ENCODE data around the gene MAJIN. TPM values are rescaled to one million over a fixed set of nuclear protein-coding genes. Genes with fewer than 3 reads are reported as not detected.
"Not testable (repeated sequence)": the region's sequence is repeated elsewhere in the genome, so short reads cannot be mapped to it uniquely, and the experiment has no call there.

Gene MAJIN
- total RNA-seq, 1 experiment from 2014 or later: not detected

DNA sequence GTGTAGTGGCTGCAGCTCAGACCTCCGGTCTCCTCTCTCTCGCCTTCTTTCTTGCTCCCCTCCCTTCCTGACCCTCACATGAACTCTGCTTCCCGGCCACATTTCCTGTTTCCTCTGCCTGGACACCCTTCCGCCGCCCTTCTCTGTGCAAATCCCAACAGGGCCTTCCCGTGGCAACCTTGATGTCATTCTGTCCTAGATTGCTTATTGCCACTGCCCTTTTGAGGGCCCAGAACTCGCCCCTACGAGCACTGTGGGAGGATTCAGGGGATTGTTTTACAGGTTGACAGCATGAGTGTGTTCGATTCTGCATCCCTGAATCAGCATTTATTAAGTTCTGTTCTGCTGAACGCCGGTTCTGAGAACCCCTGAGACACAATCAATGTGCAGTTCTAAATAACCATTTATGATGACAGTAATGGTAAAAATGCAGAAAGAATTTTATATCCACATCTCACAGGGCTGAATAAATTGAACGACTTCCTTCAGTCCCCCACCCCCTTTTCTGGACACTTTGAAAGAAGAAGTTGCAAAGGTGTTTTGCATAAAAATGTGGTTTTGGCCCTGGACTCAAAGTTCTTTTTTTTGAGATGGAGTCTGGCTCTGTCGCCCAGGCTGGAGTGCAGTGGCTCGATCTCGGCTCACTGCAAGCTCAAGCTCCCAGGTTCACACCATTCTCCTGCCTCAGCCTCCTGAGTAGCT is 18.5 kb upstream of the MAJIN start:
- peak; percentile 26 for DNase-seq (ENCODE audit: low read depth)

DNA sequence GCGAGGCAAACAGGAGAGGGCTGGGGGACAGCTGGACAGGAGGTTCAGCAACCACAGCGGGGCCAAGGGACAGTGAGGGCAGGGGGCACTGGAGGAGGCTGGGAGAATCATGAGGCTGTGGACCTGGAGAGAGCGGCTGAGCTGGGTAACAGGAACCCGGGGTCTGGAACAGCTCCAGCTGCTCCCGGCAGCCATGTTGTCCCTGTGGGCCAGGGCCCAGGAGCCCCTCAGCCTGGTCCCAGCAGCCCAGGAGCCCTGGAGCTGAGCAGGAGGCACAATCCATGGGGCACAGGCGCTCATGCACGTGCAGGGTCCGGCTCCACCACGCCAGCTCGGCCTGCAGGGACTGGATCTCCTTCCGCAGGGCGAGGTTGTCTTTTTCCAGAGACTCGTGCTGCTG is 17.5 kb upstream of the MAJIN start:
- DNase-seq (ENCODE audit: low read depth): no peak

DNA sequence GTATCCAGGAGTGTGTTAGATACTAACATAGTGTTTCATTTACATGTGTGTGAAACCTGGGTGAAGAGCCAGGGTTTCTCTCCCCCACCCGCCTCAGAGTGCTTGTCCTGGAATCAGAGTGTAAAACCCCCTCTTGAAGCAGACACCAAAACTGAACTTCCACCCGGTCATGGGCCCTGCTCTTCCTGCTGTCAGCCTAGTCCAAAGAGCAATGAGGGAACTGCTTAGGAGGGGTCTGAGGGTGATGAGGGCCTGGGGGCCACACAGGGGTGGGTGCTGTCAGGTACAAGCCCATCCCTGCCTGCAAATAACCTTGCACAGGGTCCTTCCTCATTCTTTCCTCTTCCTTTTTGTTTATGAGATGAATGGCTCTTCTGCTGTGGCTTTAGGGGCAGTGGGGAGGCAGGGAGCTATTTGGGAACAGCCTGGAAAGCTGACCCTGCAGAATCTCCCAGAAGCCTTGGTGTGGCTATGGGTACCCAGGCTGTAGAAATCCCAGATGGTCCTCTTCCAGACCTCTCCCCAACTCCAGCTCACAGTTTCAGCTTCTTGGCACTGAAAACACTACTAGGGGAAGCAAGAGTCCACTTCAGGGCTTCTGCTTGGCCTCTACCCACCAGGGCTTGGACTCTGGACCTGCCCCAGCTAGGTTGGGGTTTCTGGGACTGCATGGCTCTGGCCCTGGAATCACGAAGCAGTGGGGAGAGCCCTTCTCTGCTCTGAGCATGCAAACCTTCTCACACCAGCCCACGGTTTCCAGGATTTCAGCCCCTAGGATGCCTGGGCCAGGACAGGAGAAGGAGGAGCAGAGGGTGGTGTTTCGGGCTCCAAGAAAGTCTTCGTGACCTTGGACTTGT is 16.3 kb upstream of the MAJIN start:
- DNase-seq (ENCODE audit: low read depth): no peak

DNA sequence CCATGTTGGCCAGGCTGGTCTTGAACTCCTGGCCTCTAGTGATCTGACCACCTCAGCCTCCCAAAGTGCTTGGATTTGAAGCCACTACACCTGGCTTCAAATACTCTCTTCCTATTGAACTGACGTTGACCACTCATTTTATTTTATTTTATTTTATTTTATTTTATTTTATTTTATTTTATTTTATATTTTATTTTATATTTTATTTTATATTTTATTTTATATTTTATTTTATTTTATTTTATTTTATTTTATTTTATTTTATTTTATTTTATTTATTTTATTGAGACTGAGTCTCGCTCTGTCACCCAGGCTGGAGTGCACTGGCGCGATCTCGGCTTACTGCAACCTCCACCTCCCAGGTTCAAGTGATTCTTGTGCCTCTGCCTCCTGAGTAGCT is 11.4 kb upstream of the MAJIN start:
- not testable (repeated sequence) for DNase-seq (ENCODE audit: low read depth)

DNA sequence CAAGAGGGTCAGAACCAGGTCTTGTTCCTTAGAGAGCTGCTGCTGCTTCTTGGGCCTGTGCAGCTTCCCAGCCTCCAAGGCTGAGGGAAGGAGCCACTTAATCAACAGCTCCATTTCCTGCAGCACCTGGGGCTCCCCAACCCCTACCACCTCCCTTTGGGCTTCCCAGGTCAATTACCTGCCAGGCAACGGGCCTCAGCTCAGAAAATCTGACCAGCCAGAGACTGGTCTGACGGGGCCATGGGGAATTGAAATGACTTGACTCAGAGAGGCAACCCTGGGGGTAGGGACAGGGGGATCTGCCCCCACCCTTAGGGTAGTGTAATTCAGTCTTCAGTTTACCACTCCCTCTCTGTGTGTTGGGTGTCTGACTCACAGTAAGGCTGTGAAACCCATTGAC is 4.7 kb upstream of the MAJIN start:
- no peak for DNase-seq (ENCODE audit: low read depth)

DNA sequence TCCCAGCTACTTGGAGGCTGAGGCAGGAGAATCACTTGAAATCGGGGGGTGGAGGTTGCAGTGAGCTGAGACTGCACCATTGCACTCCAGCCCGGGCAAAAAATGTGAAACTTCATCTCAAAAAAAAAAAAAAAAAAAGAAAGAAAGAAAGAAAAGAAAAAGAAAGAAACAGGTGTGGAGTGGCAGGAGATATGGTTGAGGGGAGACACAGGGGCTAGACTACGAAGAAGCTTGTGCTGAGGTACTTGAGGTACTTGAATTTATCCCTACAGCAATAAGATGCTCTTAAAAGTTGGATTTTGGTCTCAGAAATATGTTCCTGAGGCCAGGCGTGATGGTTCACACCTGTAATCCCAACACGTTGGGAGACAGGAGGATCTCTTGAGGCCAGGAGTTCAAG is 2.2 kb upstream of the MAJIN start:
- no peak for DNase-seq (ENCODE audit: low read depth)

DNA sequence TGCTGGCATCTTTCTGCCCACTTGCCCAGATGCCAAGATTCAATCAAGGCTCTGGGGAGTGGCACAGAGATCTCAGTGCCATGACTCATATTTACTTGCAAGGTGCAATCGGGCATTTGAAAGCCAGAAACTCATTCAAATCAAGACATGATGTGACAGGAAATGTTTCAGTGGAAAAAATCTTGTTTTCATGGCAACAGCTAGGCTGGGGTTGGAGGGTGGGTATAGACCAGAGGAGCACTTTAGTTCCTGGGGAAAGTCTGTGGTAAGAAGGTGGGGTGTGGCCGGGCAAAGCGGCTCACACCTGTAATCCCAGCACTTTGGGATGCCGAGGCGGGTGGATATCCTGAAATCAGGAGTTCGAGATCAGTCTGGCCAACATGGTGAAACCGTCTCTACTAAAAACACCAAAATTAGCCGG is 1.2 kb downstream of the MAJIN start:
- DNase-seq (ENCODE audit: low read depth): peak; percentile 37

DNA sequence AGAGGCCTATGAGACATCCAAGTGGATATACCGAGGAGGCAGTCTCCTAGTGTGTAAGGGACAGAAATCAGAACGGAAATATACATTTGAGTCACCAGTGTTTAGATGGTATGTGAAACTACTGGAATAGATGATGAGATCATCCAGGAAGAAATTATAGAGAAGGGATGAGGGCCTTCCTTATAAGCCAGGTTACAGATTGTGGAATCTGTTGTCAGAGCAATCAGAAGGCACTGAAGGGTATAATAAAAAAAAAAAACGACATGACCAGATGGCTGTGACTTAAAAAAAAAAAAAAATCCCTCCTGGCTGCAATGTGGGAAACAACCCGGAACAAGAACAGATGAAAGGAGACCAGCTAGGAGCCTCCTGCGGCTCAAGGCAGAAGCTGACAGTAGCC is 2.7 kb downstream of the MAJIN start:
- no peak for DNase-seq (ENCODE audit: low read depth)

DNA sequence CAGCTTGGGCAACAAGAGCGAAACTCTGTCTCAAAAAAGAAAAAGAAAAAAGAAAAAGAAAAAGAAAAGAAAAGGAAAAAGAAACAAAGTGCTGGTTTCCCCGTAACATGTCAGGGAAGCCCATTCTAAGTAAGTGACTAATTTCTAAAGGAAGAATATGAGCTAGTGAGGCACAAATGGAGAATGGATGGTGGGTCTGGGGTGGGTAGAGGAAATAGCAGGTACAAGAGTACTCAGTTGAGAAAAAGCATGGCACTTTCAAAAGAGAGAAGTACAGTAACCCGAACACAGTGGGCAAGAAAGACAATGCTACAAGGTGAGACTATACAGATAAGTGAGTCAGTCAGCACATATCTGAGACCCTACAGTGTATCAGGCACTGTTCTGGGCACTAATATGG is 4.5 kb downstream of the MAJIN start:
- DNase-seq (ENCODE audit: low read depth): no peak

DNA sequence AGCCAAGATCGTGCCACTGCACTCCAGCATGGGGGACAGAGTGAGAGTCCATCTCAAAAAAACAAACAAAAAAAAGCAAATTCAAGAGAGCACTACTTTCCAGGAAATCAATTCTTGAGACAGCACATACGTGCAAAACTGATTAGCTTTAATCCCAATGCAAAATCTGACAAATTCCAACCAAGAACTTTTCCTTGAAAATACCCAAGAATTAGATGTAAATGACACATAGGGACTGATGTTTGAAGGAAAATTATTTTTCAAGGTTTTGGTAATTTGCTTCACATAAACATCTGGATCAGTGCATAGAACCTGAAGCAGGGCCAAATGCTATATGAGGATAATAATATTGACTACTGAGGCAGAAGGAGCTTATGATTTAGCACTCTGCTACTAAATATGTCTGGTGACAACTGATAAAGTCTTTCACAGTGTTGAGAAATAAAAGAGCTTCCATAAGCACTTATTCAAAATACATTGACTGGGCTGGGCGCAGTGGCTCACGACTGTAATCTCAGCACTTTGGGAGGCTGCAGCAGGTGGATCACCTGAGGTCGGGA is 8.8 kb downstream of the MAJIN start:
- no peak for DNase-seq (ENCODE audit: low read depth)

DNA sequence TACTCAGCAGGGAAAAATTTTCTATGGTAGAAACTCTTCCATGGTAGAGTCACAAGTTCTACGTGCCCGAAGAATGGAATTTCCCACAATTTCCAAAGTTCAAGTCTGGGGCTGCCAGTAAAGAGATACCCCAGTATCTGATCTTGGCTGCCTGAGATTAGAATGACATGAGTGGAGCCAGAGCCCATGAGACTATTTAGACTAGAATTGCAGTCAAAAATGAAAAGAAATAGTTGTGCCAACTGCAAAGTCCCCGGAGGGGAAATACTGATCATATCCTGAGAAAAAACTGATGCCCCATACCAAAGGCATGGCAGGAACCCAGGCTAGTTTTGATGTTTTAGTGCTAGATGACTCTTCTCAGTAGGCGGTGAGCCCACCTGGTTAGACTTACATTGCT is 11.2 kb downstream of the MAJIN start:
- DNase-seq (ENCODE audit: low read depth): peak; percentile 6

DNA sequence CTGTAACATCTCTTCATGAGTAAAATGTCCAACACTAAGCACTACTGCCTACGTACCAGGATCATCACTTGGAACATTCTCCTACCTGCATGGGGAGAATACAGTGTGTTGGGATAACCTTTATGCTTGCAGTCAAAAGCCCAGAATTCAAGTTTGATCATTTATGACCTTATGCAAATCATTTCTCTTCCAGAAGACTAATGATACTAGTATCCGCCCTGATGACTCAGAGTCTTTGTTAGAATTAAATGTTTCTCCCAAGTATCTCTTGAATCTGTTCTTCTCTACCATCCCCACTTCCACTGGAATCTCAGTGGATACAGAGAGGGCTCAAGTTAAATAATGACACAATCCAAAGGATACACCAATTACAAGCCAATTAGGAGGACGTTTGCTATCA is 12.4 kb downstream of the MAJIN start:
- DNase-seq (ENCODE audit: low read depth): no peak

DNA sequence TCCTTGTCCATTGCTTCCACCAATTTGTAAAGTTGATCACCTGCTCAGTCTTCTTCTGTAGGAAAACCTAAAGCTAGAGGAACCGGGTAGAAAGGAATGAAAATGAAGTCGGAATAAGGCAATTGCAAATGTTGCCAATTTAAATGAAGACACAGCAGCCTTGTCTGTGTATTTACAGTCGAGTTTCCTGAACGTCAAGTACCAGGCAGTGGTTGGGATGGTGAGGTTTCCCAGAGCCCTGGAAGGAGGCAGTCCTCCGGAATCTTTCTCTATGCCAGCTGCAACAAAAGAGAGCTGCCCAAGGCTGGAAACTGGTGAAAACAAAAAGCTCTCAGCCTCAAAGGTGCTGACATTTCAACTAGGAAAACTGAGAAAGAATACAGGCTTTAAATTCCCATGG is 17.7 kb downstream of the MAJIN start:
- DNase-seq (ENCODE audit: low read depth): no peak

DNA sequence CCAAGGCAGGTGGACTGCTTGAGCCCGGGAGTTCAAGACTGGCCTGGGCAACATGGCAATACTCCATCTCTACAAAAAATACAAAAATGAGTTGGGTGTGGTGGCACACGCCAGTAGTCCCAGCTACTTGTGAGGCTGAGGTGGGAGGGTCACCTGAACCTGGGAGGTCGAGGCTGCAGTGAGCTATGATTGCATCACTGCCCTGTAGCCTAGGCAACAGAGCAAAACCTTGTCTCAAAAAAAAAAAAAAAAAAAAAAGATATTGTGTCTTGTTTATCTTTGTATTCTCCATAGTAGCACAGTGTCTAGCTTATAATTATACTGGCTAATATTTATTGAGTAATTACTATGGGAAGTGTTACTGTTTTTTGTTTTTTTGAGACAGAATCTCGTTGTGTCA is 20.4 kb downstream of the MAJIN start:
- no peak for DNase-seq (ENCODE audit: low read depth)

DNA sequence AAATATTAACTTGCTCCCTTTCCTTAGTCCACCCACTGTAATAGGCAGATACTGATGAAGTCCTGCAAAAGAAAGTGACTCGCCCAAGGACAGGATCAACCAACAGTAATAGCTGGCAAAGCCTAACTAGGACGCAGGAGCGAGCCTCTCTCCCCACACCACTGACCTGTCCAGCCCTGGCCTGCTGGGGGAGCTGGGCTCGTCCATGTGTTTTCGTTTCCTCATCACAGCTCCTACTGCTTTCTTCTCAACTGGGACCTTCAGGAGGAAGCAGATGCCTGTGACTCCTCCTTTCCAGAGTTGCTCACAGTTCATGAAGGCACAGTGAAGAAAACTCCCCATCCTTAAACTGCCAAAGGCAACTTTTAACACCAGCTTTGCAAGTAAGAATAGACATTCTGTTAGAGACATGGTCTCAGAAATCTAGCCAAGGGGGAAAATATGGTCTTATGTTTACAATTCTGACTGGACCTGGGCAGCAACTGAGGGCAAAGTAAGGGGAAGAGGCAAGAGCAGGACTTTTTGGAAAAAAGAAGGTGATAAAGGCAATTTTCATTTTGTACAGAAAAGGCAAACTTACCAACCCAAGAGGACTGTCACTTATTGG is 24.6 kb downstream of the MAJIN start:
- DNase-seq (ENCODE audit: low read depth): peak; percentile 25

DNA sequence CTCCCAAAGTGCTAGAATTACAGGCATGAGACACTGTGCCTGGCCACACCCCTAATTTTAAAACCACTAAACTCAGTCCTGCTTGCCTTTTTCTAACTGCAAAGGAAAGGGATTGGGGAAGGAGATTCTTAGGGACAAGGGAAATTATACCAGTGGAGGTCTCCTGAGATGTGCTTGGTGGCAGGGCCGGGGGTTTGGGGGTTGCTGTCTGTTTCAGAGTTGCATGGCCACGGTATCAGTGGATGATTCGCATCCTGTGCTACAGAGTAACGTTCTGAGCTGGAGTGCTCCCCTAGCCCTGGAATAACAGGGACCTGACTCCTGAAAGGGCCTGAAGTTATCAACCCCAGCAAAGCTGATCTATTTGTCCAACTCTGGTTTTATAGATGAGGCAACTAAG is 35.4 kb downstream of the MAJIN start:
- DNase-seq (ENCODE audit: low read depth): no peak

DNA sequence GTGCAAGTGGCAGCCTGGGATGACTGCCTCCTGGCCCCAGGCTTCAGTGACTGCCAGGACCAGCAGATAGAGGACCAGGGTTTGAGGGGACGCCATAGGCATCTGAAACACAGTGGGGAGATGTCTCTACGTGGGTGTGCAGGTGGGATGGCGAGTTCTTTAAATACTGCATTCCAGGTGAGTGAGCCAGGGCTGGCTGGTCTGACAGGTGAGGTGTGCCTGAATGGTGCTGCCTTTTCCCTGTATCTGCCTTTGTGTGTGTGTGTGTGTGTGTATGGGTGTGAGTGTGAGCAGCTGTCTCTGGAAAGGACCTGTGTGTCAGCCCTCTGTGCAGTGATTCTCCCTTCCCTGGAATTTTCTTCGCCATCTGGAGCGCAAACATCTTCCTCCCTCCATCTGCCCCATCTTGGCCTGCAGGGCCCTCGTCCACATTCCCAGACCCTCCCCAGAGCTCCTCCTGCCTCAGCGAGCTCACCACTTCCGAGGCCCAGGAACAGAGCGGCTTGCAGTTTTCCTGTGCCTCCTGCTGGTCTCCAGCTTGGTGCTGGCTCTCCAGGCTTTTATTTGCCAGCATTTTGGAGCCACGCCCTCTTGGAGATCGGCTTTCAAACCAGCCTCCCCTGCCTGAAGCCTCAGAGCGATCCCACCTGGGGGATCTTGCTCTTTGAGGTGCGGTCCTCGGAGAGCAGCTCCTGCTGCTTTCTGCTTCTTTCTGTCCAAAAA is 36.4 kb downstream of the MAJIN start, which contains the start of gene GPHA2:
GPHA2 (minus strand) TSS at position 535 of the 723 bp plus-strand sequence; CDS start at position 102, 433 bp downstream.
- no peak for DNase-seq (ENCODE audit: low read depth)

DNA sequence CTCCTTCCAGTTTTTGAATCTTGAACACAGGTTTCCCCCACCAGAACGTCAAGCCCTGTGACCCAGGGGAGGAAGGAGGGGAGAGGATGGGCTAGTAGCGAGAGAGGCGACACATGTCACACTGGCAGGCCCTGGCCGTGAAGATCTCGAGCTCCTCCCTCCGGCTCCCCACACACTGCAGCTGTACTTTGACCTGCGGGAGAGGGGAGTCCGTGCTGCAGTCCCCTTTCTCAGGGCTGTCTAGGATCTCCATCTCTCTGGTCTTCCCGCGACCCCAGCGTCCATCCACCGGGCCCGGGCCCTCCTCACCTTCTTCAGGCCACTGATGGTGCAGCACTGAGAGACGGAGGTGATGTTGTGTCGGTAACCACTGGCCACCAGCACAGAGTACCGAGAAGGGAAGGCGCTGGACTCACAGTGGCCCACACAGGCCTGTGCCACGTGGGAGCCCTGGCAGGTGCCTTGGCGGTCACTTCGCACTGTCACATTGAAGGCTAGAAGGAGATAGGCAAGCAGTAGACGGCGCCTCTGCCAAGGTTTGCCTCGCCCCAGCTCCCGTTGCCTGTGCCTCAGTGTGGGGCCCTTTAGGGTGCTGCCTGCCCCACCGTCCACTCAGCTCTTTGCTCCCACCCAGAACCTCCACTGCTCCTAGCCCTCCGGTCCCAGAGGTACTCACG is 37.1 kb downstream of the MAJIN start:
- no peak for DNase-seq (ENCODE audit: low read depth)

DNA sequence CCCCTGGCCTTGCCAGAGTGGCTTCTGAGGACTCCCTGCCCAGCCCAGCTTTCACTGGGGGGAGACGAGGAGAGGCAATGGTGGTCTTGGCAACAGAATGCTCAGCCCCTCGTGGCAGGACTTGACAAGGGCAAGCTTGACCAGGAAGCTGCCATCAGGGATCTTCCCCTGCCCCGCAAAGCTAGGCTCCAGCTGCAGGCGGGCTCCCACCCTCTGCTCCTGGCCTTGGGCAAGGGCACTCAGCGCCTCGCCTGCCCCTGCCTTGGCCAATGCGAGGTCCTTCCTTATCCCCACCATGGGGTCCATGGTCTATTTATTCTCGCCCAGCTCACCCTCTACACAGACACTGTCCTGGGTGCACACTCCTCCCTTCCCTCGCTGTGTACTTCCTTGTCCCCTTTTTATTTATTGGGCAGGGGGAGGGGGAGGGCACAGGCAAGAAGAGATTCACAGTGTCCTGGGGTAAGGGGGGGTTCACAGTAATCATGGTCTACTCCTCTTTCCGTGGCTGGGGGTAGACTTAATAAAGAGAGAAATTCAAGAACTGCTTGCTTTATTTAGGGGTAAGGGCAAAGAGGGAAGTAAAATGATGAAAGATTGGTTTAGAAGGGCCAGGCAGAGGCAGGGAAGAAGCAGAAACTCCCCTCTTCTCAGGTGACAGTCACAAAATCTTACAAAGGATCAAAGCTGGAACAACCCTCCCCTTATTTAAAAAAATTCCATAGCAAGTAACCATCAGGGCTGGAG is 37.8 kb downstream of the MAJIN start:
- DNase-seq (ENCODE audit: low read depth): no peak

DNA sequence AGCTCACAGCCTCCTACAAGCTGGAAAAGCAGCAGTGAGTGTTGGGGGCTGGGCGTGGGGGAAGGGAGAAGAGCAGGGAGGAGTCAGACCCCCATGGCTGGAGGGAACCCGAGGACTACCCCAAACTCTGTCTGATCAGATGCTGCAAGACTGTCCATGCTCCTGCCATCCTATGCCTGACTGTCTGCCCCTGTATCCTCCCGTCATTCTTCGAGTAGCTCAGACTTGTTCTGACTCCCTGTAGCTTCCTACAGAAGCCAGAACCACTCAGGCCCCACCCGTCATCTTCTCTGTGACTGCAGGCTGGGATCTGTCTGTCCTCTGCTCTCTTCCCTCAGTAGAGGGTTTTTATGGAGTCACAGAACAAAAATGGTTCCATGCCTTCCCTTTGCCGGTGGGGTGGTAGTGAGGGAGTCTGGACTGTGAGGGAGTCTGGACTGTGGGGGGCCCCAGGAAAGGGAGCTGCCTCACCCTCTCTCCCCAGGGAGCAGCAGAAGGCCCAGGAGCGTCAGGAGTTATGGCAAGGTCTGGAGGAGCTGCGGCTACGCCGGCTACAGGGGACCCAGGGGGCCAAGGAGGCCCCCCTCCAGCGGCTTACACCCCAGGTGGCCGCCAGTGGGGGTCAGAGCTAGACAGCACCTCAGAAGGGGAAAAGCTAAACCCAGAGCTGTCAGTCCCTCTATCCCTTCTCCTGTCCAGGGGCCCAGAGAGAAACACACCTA is 38.5 kb downstream of the MAJIN start:
- no peak for DNase-seq (ENCODE audit: low read depth)
